HepG2 (cell line): ENCODE results near the gene LIPC. TPM values are rescaled to one million over a fixed set of nuclear protein-coding genes. Genes with fewer than 3 reads are reported as not detected.
A peak's percentile ranks its signal among the peaks of the same experiment; 100 is the strongest.

Experiments used
- ATAC-seq: fragments of 200-7000 bp; cut with Tn5 transposase; 3 replicates; pipeline ENCODE4 v1.9.1; 2020; ENCODE audit warnings: mild to moderate bottlenecking, moderate library complexity
- BruUV-seq: library from RNA; stranded (reverse); fragments of 400-500 nt; replicated peaks from 2 replicates; lab custom pipeline; 2021; lab: Mats Ljungman, UMichigan
- CTCF ChIA-PET: fragments of 300-600 bp; formaldehyde crosslinking; extraction: SDS; loops from one replicate; lab custom pipeline; 2021; ENCODE audit warnings: low total read pairs, inconsistent platforms, low intra/inter-chr PET ratio; lab: Yijun Ruan, JAX
- POLR2A ChIA-PET: fragments of 350-600 bp; sonication (Branson Sonifier 250); formaldehyde crosslinking; loops from one replicate; lab custom pipeline; 2020; ENCODE audit warnings: antibody characterized with exemption, inconsistent platforms; lab: Yijun Ruan, JAX
- DNase-seq: peaks from one replicate; pipeline ENCODE4 v3.0.0-alpha.2; 2015; ENCODE audit warnings: low spot score
- FAIRE-seq: peaks from 3 replicates; lab custom pipeline; 2011; peaks lifted over from hg19 to GRCh38; lab: Jason Lieb, UNC
- H2AFZ ChIP-seq: one replicate; pipeline ENCODE4 v1.6.1; 2011; ENCODE audit warnings: low read length, inconsistent platforms
- H3K27ac ChIP-seq: fragments of 300-600 bp; 3 replicates; pipeline ENCODE4 v1.8.0; 2011; ENCODE audit warnings: mixed run types, mild to moderate bottlenecking, mixed read lengths, low read length, inconsistent platforms; ENCODE audit not compliant: insufficient read depth; ENCODE audit errors: extremely low read length
- H3K27me3 ChIP-seq, 2 experiments: fragments of 200-600 bp in 1 of 2; 2 replicates in 1 of 2; 3 replicates in 1 of 2; pipeline versions ENCODE4 v1.6.0 to v1.8.0; 2011; ENCODE audit warnings: low read length in 2 of 2, mild to moderate bottlenecking in 2 of 2, moderate library complexity in 2 of 2, inconsistent platforms in 1 of 2; ENCODE audit not compliant: insufficient read depth in 2 of 2, control insufficient read depth in 1 of 2
- H3K36me3 ChIP-seq, 2 experiments: fragments of 200-600 bp in 1 of 2; replicated peaks in 1 of 2; 2 replicates in 1 of 2; 3 replicates in 1 of 2; pipeline versions ENCODE4 v1.5.1 to v1.8.0; 2011; ENCODE audit warnings: low read length in 2 of 2, inconsistent platforms in 1 of 2; ENCODE audit not compliant: insufficient read depth in 2 of 2, control insufficient read depth in 1 of 2
- H3K4me1 ChIP-seq: 2 replicates; pipeline ENCODE4 v1.5.1; 2012; ENCODE audit warnings: low read length, inconsistent platforms; ENCODE audit not compliant: insufficient read depth
- H3K4me2 ChIP-seq: 2 replicates; pipeline ENCODE4 v1.6.0; 2011; ENCODE audit warnings: low read depth, low read length, inconsistent platforms
- H3K4me3 ChIP-seq, 3 experiments: fragments of 200-600 bp in 1 of 3; sonication (generic), shearing (Covaris generic) in 1 of 3; replicated peaks in 1 of 3; 2 replicates each; pipeline ENCODE4 v1.5.1; 2011 to 2016; ENCODE audit warnings: low read length in 3 of 3, inconsistent platforms in 2 of 3, low read depth in 2 of 3, mild to moderate bottlenecking in 2 of 3, control low read depth in 1 of 3, mixed read lengths in 1 of 3; ENCODE audit not compliant: insufficient read depth in 1 of 3
- H3K79me2 ChIP-seq: one replicate; pipeline ENCODE4 v1.6.1; 2011; ENCODE audit warnings: low read length, inconsistent platforms; ENCODE audit not compliant: insufficient read depth
- H3K9ac ChIP-seq: 2 replicates; pipeline ENCODE4 v1.6.0; 2011; ENCODE audit warnings: mild to moderate bottlenecking, low read depth, low read length, inconsistent platforms; ENCODE audit not compliant: insufficient read depth
- H3K9me3 ChIP-seq: 2 replicates; pipeline ENCODE4 v1.5.1; 2012; ENCODE audit warnings: mild to moderate bottlenecking, low read length
- H4K20me1 ChIP-seq: 2 replicates; pipeline ENCODE4 v1.6.0; 2011; ENCODE audit warnings: inconsistent platforms, mild to moderate bottlenecking, low read length, moderate library complexity; ENCODE audit not compliant: insufficient read depth
- CBX5 ChIP-seq: sonication (generic); formaldehyde crosslinking; IDR thresholded peaks from 2 replicates; pipeline ENCODE4 v1.4.0; 2020; ENCODE audit warnings: missing genetic modification reagents, borderline replicate concordance
- CC2D1A ChIP-seq: sonication (generic); formaldehyde crosslinking; IDR thresholded peaks from 2 replicates; pipeline ENCODE4 v1.8.1; 2023; ENCODE audit warnings: mild to moderate bottlenecking, missing genetic modification reagents
- CEBPB ChIP-seq: IDR thresholded peaks from 2 replicates; pipeline ENCODE4 v1.6.1; 2011; ENCODE audit warnings: low read depth, low read length, improper control_type of control experiment, borderline replicate concordance
- ESRRA ChIP-seq: sonication (generic); formaldehyde crosslinking; IDR thresholded peaks from 2 replicates; pipeline ENCODE4 v1.5.1; 2020; ENCODE audit warnings: mild to moderate bottlenecking, low read depth, missing genetic modification reagents
- HCFC1 ChIP-seq: fragments of 150-350 bp; IDR thresholded peaks from 2 replicates; pipeline ENCODE4 v1.6.1; 2014; ENCODE audit warnings: low read depth, low read length
- HOXA3 ChIP-seq: sonication (generic); formaldehyde crosslinking; IDR thresholded peaks from 2 replicates; pipeline ENCODE4 v1.5.0; 2020; ENCODE audit warnings: missing genetic modification reagents
- KMT2A ChIP-seq: sonication (generic); formaldehyde crosslinking; IDR thresholded peaks from 2 replicates; pipeline ENCODE4 v1.4.0; 2020; ENCODE audit warnings: missing genetic modification reagents
- PAF1 ChIP-seq: IDR thresholded peaks from 2 replicates; pipeline ENCODE4 v1.6.1; 2016; ENCODE audit warnings: missing genetic modification reagents, missing compliant biosample characterization
- RFXAP ChIP-seq: sonication (generic); formaldehyde crosslinking; IDR thresholded peaks from 2 replicates; pipeline ENCODE4 v1.4.0; 2020; ENCODE audit warnings: missing genetic modification reagents, borderline replicate concordance
- SSRP1 ChIP-seq: IDR thresholded peaks from 2 replicates; pipeline ENCODE4 v1.6.1; 2016; ENCODE audit warnings: control low read depth
- STAT5B ChIP-seq: sonication (generic); formaldehyde crosslinking; IDR thresholded peaks from 2 replicates; pipeline ENCODE4 v1.4.0; 2020; ENCODE audit warnings: missing genetic modification reagents
- TOE1 ChIP-seq: sonication (generic); formaldehyde crosslinking; IDR thresholded peaks from 2 replicates; pipeline ENCODE4 v1.4.0; 2020; ENCODE audit warnings: mild to moderate bottlenecking, missing genetic modification reagents
- ZNF10 ChIP-seq: sonication (generic); formaldehyde crosslinking; IDR thresholded peaks from 2 replicates; pipeline ENCODE4 v1.4.0; 2020; ENCODE audit warnings: mild to moderate bottlenecking, low read depth, missing genetic modification reagents, borderline replicate concordance
- ZNF550 ChIP-seq: sonication (generic); formaldehyde crosslinking; IDR thresholded peaks from 2 replicates; pipeline ENCODE4 v1.4.0; 2020; ENCODE audit warnings: mild to moderate bottlenecking, missing genetic modification reagents, borderline replicate concordance
- ZNF737 ChIP-seq: sonication (generic); formaldehyde crosslinking; IDR thresholded peaks from 2 replicates; pipeline ENCODE4 v1.5.0; 2020; ENCODE audit warnings: missing genetic modification reagents, mild to moderate bottlenecking, borderline replicate concordance
- WGBS: methylation state at CpG from one replicate; pipeline ENCODE4 v1.1.6; 2017; ENCODE audit warnings: low lambda C conversion rate; 5-methylcytosine and 5-hydroxymethylcytosine counted together
- in situ Hi-C: cut with HindIII; loops from 2 replicates; pipeline ENCODE4 v1.10.0; 2017; ENCODE audit warnings: low pct_unique_long_range_greater_than_20kb; ENCODE audit not compliant: extremely low pct_ligation_motif_present
- intact Hi-C: fragments of 100-400 bp; cut with micrococcal nuclease; formaldehyde crosslinking; loops from one replicate; pipeline ENCODE4 v1.10.0; 2022; ENCODE audit not compliant: unreplicated experiment
- polyA plus RNA-seq, 8 experiments: library from polyadenylated mRNA; depleted of rRNA in 3 of 8; stranded (reverse) in 7 of 8; unstranded in 1 of 8; fragments of >200 nt; fragmentation: Illumina TruSeq in 4 of 8; extraction: Trizol in 4 of 8; gene quantifications; 2 replicates each; pipeline versions ENCODE4 v1.2.1 to v1.2.3, GENCODE V29; 2011 to 2016; ENCODE audit warnings: low read depth in 4 of 8, missing spikeins in 1 of 8, mixed read lengths in 1 of 8; ENCODE audit not compliant: insufficient read depth in 1 of 8
- total RNA-seq, 5 experiments: library from RNA; depleted of rRNA; stranded (reverse); fragments of >200 nt; fragmentation: Illumina TruSeq; extraction: Trizol; gene quantifications; 2 replicates each; pipeline ENCODE4 v1.2.3, GENCODE V29; 2016; ENCODE audit warnings: low read depth in 1 of 5
- TF ChIP-seq, protein P1 (sequence below): sonication (generic); formaldehyde crosslinking; IDR thresholded peaks from 2 replicates; pipeline ENCODE4 v1.4.0; 2020; ENCODE audit warnings: missing genetic modification reagents

LIPC gene
- total and polyA plus RNA-seq, 2 of the 13 experiments (the other 11 are each of a cell fraction or from before 2014, with no cell fraction given), result 26.0 to 38.0 TPM

GRCh38 chr15:58506783-58507668 lies 75.2 kb downstream of the LIPC start:
- in situ Hi-C loops, result no loop called here
- FAIRE-seq, result no peak
- Histone ChIP-seq H3K79me2 (no peaks in the 10 kb centered on the region), H4K20me1 (no peaks in the 10 kb centered on the region), H3K36me3 (no peaks in the 10 kb centered on the region), H3K9me3 (no peaks in the 10 kb centered on the region)
- TF ChIP-seq ZNF737 (no peak), PAF1 (CRISPR knock-in tag) (no peak), TOE1 (CRISPR knock-in tag) (no peak), HCFC1 (no peak), CEBPB (peak; percentile 72), CBX5 (CRISPR knock-in tag) (no peak)
- TF ChIP-seq, all 625 proteins: peak for 1
- ChIA-PET CTCF (no interaction called here), POLR2A (no interaction called here)
- no peaks in the 10 kb centered on the region for H3K27me3 ChIP-seq
- H3K4me3 ChIP-seq, result no peak overlapping the region
- H3K4me1 ChIP-seq, result no peaks in the 10 kb centered on the region
- H3K27ac ChIP-seq, result no peak overlapping the region
- H2AFZ ChIP-seq, result no peak overlapping the region
- intact Hi-C loops, result no loop called here
- H3K4me2 ChIP-seq, result no peak overlapping the region
- no peak for DNase-seq
- no peak for ATAC-seq
- no TSS peak for BruUV-seq
- WGBS, result 93% methylated on average over 9 of the region's 9 CpGs
- H3K9ac ChIP-seq, result no peak overlapping the region

GRCh38 chr15:58509556-58509955 lies 77.8 kb downstream of the LIPC start:
- in situ Hi-C loops (no loop called here), intact Hi-C loops (no loop called here)
- no peaks in the 10 kb centered on the region for H3K4me1 ChIP-seq
- H3K9ac ChIP-seq, result no peak overlapping the region
- no peak overlapping the region for H3K27ac ChIP-seq
- no peaks in the 10 kb centered on the region for H3K27me3 ChIP-seq
- H3K9me3 ChIP-seq, result no peaks in the 10 kb centered on the region
- POLR2A ChIA-PET, result interaction anchor here (1.4 kb wide), 1 partner anchor 18 kb away, joined by 3 read pairs; no protein-coding TSS in a partner anchor
- H3K4me3 ChIP-seq, result no peak overlapping the region
- no peak overlapping the region for H2AFZ ChIP-seq
- CTCF ChIA-PET, result no interaction called here
- H3K36me3 ChIP-seq, result no peaks in the 10 kb centered on the region
- no peaks in the 10 kb centered on the region for H4K20me1 ChIP-seq
- BruUV-seq, result no TSS peak
- WGBS, result 100% methylated on average over 1 of the region's 1 CpG
- ATAC-seq (no peak), FAIRE-seq (no peak), DNase-seq (no peak)
- H3K79me2 ChIP-seq, result no peaks in the 10 kb centered on the region
- H3K4me2 ChIP-seq, result no peak overlapping the region
- no peak for TF ChIP-seq HOXA3 (CRISPR knock-in tag)
- TF ChIP-seq SSRP1 (CRISPR knock-in tag), result no peak
- TF ChIP-seq KMT2A (CRISPR knock-in tag), result no peak
- no peak for TF ChIP-seq ESRRA (CRISPR knock-in tag)
- TF ChIP-seq ZNF550, result no peak
- TF ChIP-seq STAT5B (CRISPR knock-in tag), result no peak
- no peak for TF ChIP-seq CC2D1A (CRISPR knock-in tag)
- TF ChIP-seq RFXAP (CRISPR knock-in tag), result no peak
- TF ChIP-seq, protein P1, sequence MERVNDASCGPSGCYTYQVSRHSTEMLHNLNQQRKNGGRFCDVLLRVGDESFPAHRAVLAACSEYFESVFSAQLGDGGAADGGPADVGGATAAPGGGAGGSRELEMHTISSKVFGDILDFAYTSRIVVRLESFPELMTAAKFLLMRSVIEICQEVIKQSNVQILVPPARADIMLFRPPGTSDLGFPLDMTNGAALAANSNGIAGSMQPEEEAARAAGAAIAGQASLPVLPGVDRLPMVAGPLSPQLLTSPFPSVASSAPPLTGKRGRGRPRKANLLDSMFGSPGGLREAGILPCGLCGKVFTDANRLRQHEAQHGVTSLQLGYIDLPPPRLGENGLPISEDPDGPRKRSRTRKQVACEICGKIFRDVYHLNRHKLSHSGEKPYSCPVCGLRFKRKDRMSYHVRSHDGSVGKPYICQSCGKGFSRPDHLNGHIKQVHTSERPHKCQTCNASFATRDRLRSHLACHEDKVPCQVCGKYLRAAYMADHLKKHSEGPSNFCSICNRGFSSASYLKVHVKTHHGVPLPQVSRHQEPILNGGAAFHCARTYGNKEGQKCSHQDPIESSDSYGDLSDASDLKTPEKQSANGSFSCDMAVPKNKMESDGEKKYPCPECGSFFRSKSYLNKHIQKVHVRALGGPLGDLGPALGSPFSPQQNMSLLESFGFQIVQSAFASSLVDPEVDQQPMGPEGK (CRISPR knock-in tag), result no peak
- TF ChIP-seq ZNF10 (CRISPR knock-in tag), result no peak
